HCT116 (cell line): ENCODE data around the gene NIFK. TPM values are rescaled to one million over a fixed set of nuclear protein-coding genes. Genes with fewer than 3 reads are reported as not detected.

Experiments
- ATAC-seq: fragments of 200-7000 bp; cut with Tn5 transposase; 2 replicates; pipeline ENCODE4 v1.9.1; 2020; ENCODE audit warnings: mild to moderate bottlenecking, moderate library complexity
- BruUV-seq: library from RNA; stranded (reverse); fragments of 400-500 nt; replicated peaks from 2 replicates; lab custom pipeline; 2021; lab: Mats Ljungman, UMichigan
- CTCF ChIA-PET: fragments of 300-600 bp; sonication (Branson Sonifier 250); formaldehyde crosslinking; loops from one replicate; lab custom pipeline; 2021; ENCODE audit warnings: antibody characterized with exemption; lab: Charles Lee
- POLR2A ChIA-PET: fragments of 300-600, 350-600 bp; sonication (Branson Sonifier 250); formaldehyde crosslinking; loops from one replicate; lab custom pipeline; 2021; ENCODE audit warnings: antibody characterized with exemption; lab: Charles Lee
- RAD21 ChIA-PET, 2 experiments: fragments of 300-600 bp; sonication (Branson Sonifier 250); formaldehyde crosslinking; loops; one replicate each; lab custom pipeline; 2023; ENCODE audit warnings: low total read pairs in 2 of 2; ENCODE audit not compliant: uncharacterized antibody in 2 of 2, unreplicated experiment in 2 of 2, low non-redundant PET in 1 of 2; lab: Charles Lee
- DNase-seq: peaks from one replicate; pipeline ENCODE4 v3.0.0-alpha.2; 2010; ENCODE audit warnings: low read depth, low spot score
- H2AFZ ChIP-seq: fragments of 200-600 bp; shearing (Covaris generic), sonication (generic); 2 replicates; pipeline ENCODE4 v1.6.1; 2017; ENCODE audit warnings: low read depth, mixed run types, mixed read lengths, antibody characterized with exemption, low read length; ENCODE audit not compliant: poor library complexity, severe bottlenecking
- H3K27ac ChIP-seq: 2 replicates; pipeline ENCODE4 v1.5.1; 2012; ENCODE audit warnings: low read depth, low read length
- H3K27me3 ChIP-seq: fragments of 200-600 bp; sonication (generic); 2 replicates; pipeline ENCODE4 v1.6.1; 2016; ENCODE audit warnings: mixed run types, low read length, mixed read lengths; ENCODE audit not compliant: insufficient read depth
- H3K36me3 ChIP-seq, 2 experiments: fragments of 200-500 bp in 1 of 2; fragments of 200-600 bp in 1 of 2; sonication (Bioruptor generic) in 1 of 2; sonication (generic) in 1 of 2; 2 replicates each; pipeline versions ENCODE4 v1.5.1 to v1.6.1; 2014 to 2016; ENCODE audit warnings: low read length in 2 of 2, inconsistent platforms in 1 of 2, mixed read lengths in 1 of 2, mixed run types in 1 of 2; ENCODE audit not compliant: insufficient read depth in 2 of 2, control insufficient read depth in 1 of 2
- H3K4me1 ChIP-seq, 2 experiments: fragments of 200-600 bp in 1 of 2; sonication (generic) in 1 of 2; 2 replicates each; pipeline versions ENCODE4 v1.5.1 to v1.6.1; 2012 to 2017; ENCODE audit warnings: low read length in 2 of 2, inconsistent platforms in 1 of 2, mild to moderate bottlenecking in 1 of 2, mixed read lengths in 1 of 2, mixed run types in 1 of 2, moderate library complexity in 1 of 2; ENCODE audit not compliant: insufficient read depth in 2 of 2, control insufficient read depth in 1 of 2
- H3K4me2 ChIP-seq: fragments of 200-600 bp; sonication (generic); 2 replicates; pipeline ENCODE4 v1.6.1; 2017; ENCODE audit warnings: mixed run types, low read length, mixed read lengths
- H3K4me3 ChIP-seq, 2 experiments: fragments of 200-600 bp in 1 of 2; sonication (generic) in 1 of 2; replicated peaks in 1 of 2; 2 replicates each; pipeline ENCODE4 v1.5.1; 2011 to 2016; ENCODE audit warnings: low read length in 2 of 2, control low read depth in 1 of 2, low read depth in 1 of 2, mild to moderate bottlenecking in 1 of 2, mixed read lengths in 1 of 2, mixed run types in 1 of 2
- H3K79me2 ChIP-seq: fragments of 200-600 bp; sonication (generic); 2 replicates; pipeline ENCODE4 v1.6.1; 2017; ENCODE audit warnings: mild to moderate bottlenecking, mixed run types, low read length, moderate library complexity, mixed read lengths; ENCODE audit not compliant: insufficient read depth
- H3K9ac ChIP-seq: fragments of 200-600 bp; sonication (generic); 2 replicates; pipeline ENCODE4 v1.6.1; 2016; ENCODE audit warnings: low read length, mixed read lengths
- H3K9me2 ChIP-seq: fragments of 200-600 bp; sonication (generic), shearing (Covaris generic); 2 replicates; pipeline ENCODE4 v1.6.1; 2017; ENCODE audit warnings: mixed run types, mild to moderate bottlenecking, moderate library complexity; ENCODE audit not compliant: insufficient read depth
- H3K9me3 ChIP-seq, 2 experiments: fragments of 200-500 bp in 1 of 2; fragments of 200-600 bp in 1 of 2; sonication (Bioruptor generic) in 1 of 2; sonication (generic) in 1 of 2; 2 replicates each; pipeline ENCODE4 v1.6.1; 2014 to 2017; ENCODE audit warnings: low read length in 2 of 2, mixed read lengths in 2 of 2, inconsistent platforms in 1 of 2, low read depth in 1 of 2, mild to moderate bottlenecking in 1 of 2, mixed run types in 1 of 2, moderate library complexity in 1 of 2; ENCODE audit not compliant: control insufficient read depth in 1 of 2, insufficient read depth in 1 of 2
- H4K20me1 ChIP-seq: fragments of 200-600 bp; sonication (generic), shearing (Covaris generic); 2 replicates; pipeline ENCODE4 v1.6.1; 2017; ENCODE audit warnings: mixed run types, mild to moderate bottlenecking, moderate library complexity; ENCODE audit not compliant: insufficient read depth
- CBX3 ChIP-seq: IDR thresholded peaks from 2 replicates; pipeline ENCODE4 v1.6.1; 2012; ENCODE audit warnings: low read depth
- EGR1 ChIP-seq: IDR thresholded peaks from 2 replicates; pipeline ENCODE4 v1.6.1; 2012; ENCODE audit warnings: low read depth
- ELF1 ChIP-seq: IDR thresholded peaks from 2 replicates; pipeline ENCODE4 v1.6.1; 2012; ENCODE audit warnings: low read depth, borderline replicate concordance
- EZH2 ChIP-seq: fragments of 200-600 bp; sonication (generic); IDR thresholded peaks from 2 replicates; pipeline ENCODE4 v1.6.1; 2017; ENCODE audit warnings: antibody characterized with exemption, mixed run types
- EZH2phosphoT487 ChIP-seq: fragments of 200-600 bp; IDR thresholded peaks from 2 replicates; pipeline ENCODE4 v1.6.1; 2018; ENCODE audit warnings: antibody characterized with exemption, borderline replicate concordance
- FOSL1 ChIP-seq: IDR thresholded peaks from 2 replicates; pipeline ENCODE4 v1.6.1; 2012; ENCODE audit warnings: low read depth
- JUND ChIP-seq: IDR thresholded peaks from 2 replicates; pipeline ENCODE4 v1.6.1; 2012
- POLR2A ChIP-seq: IDR thresholded peaks from 2 replicates; pipeline ENCODE4 v1.7.0; 2011; ENCODE audit warnings: borderline replicate concordance; ENCODE audit not compliant: insufficient read depth, insufficient read length; ENCODE audit errors: extremely low read depth
- SP1 ChIP-seq: IDR thresholded peaks from 2 replicates; pipeline ENCODE4 v1.6.1; 2012; ENCODE audit warnings: low read depth
- SRF ChIP-seq: IDR thresholded peaks from 2 replicates; pipeline ENCODE4 v1.6.1; 2012; ENCODE audit warnings: low read depth
- TCF7L2 ChIP-seq: IDR thresholded peaks from 2 replicates; pipeline ENCODE4 v1.7.0; 2011; ENCODE audit warnings: borderline replicate concordance, inconsistent platforms; ENCODE audit not compliant: insufficient read depth, insufficient read length; ENCODE audit errors: extremely low read depth
- YY1 ChIP-seq: IDR thresholded peaks from 2 replicates; pipeline ENCODE4 v1.6.1; 2011; ENCODE audit warnings: low read length, low read depth, moderate library complexity, mild to moderate bottlenecking; ENCODE audit not compliant: insufficient replicate concordance; ENCODE audit errors: extremely low read depth
- ZFX ChIP-seq: fragments of 450-650 bp; IDR thresholded peaks from 2 replicates; pipeline ENCODE4 v1.6.1; 2017
- intact Hi-C: fragments of 100-400 bp; cut with micrococcal nuclease; formaldehyde crosslinking; loops from 2 replicates; pipeline ENCODE4 v1.10.0; 2022
- total RNA-seq: library from RNA; stranded (reverse); gene quantifications from one replicate; pipeline ENCODE4 v1.2.1, GENCODE V29; 2021; ENCODE audit not compliant: unreplicated experiment
- TF ChIP-seq, protein P1 (sequence below), 3 experiments: fragments of 200-600 bp in 1 of 3; sonication (generic) in 1 of 3; IDR thresholded peaks in 2 of 3; conservative IDR thresholded peaks in 1 of 3; 2 replicates each; pipeline ENCODE4 v1.5.1; 2012 to 2017; ENCODE audit warnings: low read depth in 2 of 3, low read length in 2 of 3, antibody characterized with exemption in 1 of 3, borderline replicate concordance in 1 of 3, control low read depth in 1 of 3, mild to moderate bottlenecking in 1 of 3, mixed read lengths in 1 of 3, mixed run types in 1 of 3, moderate library complexity in 1 of 3; ENCODE audit not compliant: insufficient read depth in 1 of 3
- TF ChIP-seq, protein P2 (sequence below): IDR thresholded peaks from 2 replicates; pipeline ENCODE4 v1.6.1; 2012; ENCODE audit warnings: low read depth
- TF ChIP-seq, protein P3 (sequence below): IDR thresholded peaks from 2 replicates; pipeline ENCODE4 v1.6.1; 2012

NIFK gene
- total RNA-seq, 1 experiment from 2014 or later: 93.2 TPM

DNA sequence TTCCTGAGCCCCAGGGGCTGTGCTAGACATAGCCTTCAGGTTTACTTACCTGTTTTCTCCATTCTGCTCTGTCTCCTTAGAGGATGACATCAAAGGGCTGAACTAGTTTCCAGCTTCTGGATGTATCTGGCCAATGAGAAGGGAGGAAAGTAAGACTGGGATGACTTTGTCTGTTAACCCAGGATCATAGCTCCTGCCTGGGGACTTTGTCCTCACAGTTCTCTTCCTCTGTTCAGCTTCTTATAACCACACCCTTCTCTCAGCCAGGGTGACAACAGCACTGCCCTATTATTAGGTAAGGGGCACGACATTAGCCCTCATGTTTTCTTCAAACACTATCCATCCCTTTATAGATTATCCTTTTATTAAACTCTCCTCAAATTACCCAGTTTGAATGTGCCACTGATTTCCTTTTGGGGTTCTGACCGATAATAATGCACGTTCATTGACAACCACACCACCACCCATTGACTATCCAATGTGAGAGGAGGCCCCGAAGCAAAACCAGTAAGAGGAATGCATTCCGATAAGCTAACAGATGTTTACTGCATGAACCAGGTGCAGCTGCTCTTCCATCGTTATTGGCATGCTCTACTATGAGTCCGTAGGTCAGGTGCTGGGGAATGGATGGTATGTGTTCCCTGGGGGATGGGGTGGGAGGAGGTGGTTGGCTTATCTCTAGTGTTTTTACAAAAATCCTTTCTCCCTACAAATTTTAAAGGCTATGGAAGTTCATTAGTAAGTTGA, 42.2 kb upstream of the NIFK start:
- Histone ChIP-seq H3K9me3 (no peaks in the 10 kb centered on the region), H3K9me2 (no peaks in the 10 kb centered on the region), H3K79me2 (no peaks in the 10 kb centered on the region), H4K20me1 (no peaks in the 10 kb centered on the region), H3K4me3 (no peak overlapping the region), H3K36me3 (no peaks in the 10 kb centered on the region), H3K4me2 (no peak overlapping the region), H3K4me1 (peaks cover 5 to 14% of the 10 kb centered on the region in 2 experiments; a peak in 2 of 4 replicates), H3K9ac (no peak overlapping the region), H2AFZ (no peak overlapping the region), H3K27me3 (peaks cover 3% of the 10 kb centered on the region; the same call in 1 of the 2 replicates), H3K27ac (no peak overlapping the region)
- ChIA-PET POLR2A (no interaction called here), CTCF (no interaction called here), RAD21 (no interaction called here)
- ATAC-seq: no peak
- BruUV-seq: no TSS peak
- DNase-seq: no peak
- intact Hi-C loops: no loop called here
- TF ChIP-seq POLR2A (no peak), JUND (no peak), TCF7L2 (no peak), ZFX (no peak), EGR1 (no peak), EZH2 (no peak), SP1 (no peak), CBX3 (no peak), YY1 (no peak), EZH2phosphoT487 (no peak), FOSL1 (no peak), ELF1 (no peak), SRF (no peak)
- TF ChIP-seq, protein P1, sequence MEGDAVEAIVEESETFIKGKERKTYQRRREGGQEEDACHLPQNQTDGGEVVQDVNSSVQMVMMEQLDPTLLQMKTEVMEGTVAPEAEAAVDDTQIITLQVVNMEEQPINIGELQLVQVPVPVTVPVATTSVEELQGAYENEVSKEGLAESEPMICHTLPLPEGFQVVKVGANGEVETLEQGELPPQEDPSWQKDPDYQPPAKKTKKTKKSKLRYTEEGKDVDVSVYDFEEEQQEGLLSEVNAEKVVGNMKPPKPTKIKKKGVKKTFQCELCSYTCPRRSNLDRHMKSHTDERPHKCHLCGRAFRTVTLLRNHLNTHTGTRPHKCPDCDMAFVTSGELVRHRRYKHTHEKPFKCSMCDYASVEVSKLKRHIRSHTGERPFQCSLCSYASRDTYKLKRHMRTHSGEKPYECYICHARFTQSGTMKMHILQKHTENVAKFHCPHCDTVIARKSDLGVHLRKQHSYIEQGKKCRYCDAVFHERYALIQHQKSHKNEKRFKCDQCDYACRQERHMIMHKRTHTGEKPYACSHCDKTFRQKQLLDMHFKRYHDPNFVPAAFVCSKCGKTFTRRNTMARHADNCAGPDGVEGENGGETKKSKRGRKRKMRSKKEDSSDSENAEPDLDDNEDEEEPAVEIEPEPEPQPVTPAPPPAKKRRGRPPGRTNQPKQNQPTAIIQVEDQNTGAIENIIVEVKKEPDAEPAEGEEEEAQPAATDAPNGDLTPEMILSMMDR (IDR thresholded peaks at IDR 0.05 in 2 of 3, conservative IDR thresholded peaks at IDR 0.05 in 1 of 3; ENCODE audit: borderline replicate concordance in 1 of 3, insufficient read depth in 1 of 3, low read depth in 2 of 3, low read length in 2 of 3): no peak
- TF ChIP-seq, protein P2, sequence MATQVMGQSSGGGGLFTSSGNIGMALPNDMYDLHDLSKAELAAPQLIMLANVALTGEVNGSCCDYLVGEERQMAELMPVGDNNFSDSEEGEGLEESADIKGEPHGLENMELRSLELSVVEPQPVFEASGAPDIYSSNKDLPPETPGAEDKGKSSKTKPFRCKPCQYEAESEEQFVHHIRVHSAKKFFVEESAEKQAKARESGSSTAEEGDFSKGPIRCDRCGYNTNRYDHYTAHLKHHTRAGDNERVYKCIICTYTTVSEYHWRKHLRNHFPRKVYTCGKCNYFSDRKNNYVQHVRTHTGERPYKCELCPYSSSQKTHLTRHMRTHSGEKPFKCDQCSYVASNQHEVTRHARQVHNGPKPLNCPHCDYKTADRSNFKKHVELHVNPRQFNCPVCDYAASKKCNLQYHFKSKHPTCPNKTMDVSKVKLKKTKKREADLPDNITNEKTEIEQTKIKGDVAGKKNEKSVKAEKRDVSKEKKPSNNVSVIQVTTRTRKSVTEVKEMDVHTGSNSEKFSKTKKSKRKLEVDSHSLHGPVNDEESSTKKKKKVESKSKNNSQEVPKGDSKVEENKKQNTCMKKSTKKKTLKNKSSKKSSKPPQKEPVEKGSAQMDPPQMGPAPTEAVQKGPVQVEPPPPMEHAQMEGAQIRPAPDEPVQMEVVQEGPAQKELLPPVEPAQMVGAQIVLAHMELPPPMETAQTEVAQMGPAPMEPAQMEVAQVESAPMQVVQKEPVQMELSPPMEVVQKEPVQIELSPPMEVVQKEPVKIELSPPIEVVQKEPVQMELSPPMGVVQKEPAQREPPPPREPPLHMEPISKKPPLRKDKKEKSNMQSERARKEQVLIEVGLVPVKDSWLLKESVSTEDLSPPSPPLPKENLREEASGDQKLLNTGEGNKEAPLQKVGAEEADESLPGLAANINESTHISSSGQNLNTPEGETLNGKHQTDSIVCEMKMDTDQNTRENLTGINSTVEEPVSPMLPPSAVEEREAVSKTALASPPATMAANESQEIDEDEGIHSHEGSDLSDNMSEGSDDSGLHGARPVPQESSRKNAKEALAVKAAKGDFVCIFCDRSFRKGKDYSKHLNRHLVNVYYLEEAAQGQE: no peak
- TF ChIP-seq, protein P3, sequence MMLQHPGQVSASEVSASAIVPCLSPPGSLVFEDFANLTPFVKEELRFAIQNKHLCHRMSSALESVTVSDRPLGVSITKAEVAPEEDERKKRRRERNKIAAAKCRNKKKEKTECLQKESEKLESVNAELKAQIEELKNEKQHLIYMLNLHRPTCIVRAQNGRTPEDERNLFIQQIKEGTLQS: no peak
